Measurements from ENCODE around the gene LGI4. TPM values are rescaled to one million over a fixed set of nuclear protein-coding genes. Genes with fewer than 3 reads are reported as not detected.

LGI4 gene
- total and polyA plus RNA-seq, 4 donors: 0.18 to 1.5 (median 1.1) TPM

DNA sequence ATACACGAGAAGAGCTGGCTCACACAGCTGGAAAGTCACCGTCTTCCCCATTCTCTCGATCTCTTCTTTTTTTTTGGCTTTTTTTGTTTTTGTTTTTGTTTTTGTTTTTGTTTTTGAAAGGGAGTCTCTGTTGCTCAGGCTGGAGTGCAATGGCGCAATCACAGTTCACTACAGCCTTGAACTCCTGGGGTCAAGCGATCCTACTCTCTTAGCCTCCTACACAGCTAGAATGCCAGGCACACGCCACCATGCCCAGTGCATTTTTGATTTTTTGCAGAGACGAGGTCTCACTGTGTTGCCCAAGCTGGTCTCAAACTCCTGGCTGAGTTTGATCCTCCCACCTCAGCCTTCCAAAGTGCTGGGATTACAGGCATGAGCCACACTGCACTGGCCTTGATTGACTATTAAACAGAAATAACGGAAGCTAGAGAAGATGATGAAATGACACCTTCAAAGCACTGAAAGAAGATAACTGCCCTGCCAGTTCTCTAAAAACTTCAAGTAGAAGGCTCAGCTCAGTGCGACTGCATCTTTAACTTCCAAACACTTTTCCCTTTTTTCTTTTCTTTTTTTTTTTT, 15.2 kb downstream of the LGI4 start:
- Histone ChIP-seq H3K4me3 (ENCODE audit: low read depth in 1 of 3, low read length in 3 of 3) (no peak overlapping the region), H3K9me3 (ENCODE audit: control insufficient read depth in 4 of 4, low read length in 3 of 4) (no peaks in the 10 kb centered on the region), H3K27me3 (ENCODE audit: control insufficient read depth in 4 of 4, insufficient read depth in 4 of 4, low read length in 3 of 4) (no peaks in the 10 kb centered on the region), H3K9ac (ENCODE audit: low read depth in 1 of 2, low read length in 2 of 2) (no peak overlapping the region), H3K36me3 (ENCODE audit: control insufficient read depth in 4 of 4, insufficient read depth in 3 of 4, low read depth in 1 of 4, low read length in 3 of 4) (no peaks in the 10 kb centered on the region), H3K27ac (ENCODE audit: low read depth in 1 of 2, low read length in 2 of 2) (no peak overlapping the region), H3K4me1 (ENCODE audit: control insufficient read depth in 4 of 4, insufficient read depth in 4 of 4, low read length in 3 of 4) (peaks cover 2 to 20% (median 15%) of the 10 kb centered on the region in 4 donors)
- WGBS: 74% methylated on average over 9 of the region's 9 CpGs
- no peak for DNase-seq (ENCODE audit: low spot score)
- TF ChIP-seq RXRA (IDR thresholded peaks at IDR 0.05) (peak; percentile 42 to 53), ATF3 (IDR thresholded peaks at IDR 0.05) (no peak), HNF4A (conservative IDR thresholded peaks at IDR 0.05) (peak; percentile 11 to 13)

GRCh38 chr19:35119091-35119490, 15.8 kb downstream of the LGI4 start:
- Histone ChIP-seq H3K4me1 (ENCODE audit: control insufficient read depth in 4 of 4, insufficient read depth in 4 of 4, low read length in 3 of 4) (peaks cover 2 to 19% (median 13%) of the 10 kb centered on the region in 4 donors), H3K9ac (ENCODE audit: low read depth in 1 of 2, low read length in 2 of 2) (no peak overlapping the region), H3K27me3 (ENCODE audit: control insufficient read depth in 4 of 4, insufficient read depth in 4 of 4, low read length in 3 of 4) (no peaks in the 10 kb centered on the region), H3K4me3 (ENCODE audit: low read depth in 1 of 3, low read length in 3 of 3) (no peak overlapping the region), H3K36me3 (ENCODE audit: control insufficient read depth in 4 of 4, insufficient read depth in 3 of 4, low read depth in 1 of 4, low read length in 3 of 4) (no peaks in the 10 kb centered on the region), H3K27ac (ENCODE audit: low read depth in 1 of 2, low read length in 2 of 2) (no peak overlapping the region), H3K9me3 (ENCODE audit: control insufficient read depth in 4 of 4, low read length in 3 of 4) (no peaks in the 10 kb centered on the region)
- no peak for DNase-seq (ENCODE audit: low spot score)
- 78% methylated on average over 14 of the region's 14 CpGs for WGBS
- TF ChIP-seq GABPA (IDR thresholded peaks at IDR 0.05 in 1 of 2, conservative IDR thresholded peaks at IDR 0.05 in 1 of 2): no peak
- TF ChIP-seq, protein P1, sequence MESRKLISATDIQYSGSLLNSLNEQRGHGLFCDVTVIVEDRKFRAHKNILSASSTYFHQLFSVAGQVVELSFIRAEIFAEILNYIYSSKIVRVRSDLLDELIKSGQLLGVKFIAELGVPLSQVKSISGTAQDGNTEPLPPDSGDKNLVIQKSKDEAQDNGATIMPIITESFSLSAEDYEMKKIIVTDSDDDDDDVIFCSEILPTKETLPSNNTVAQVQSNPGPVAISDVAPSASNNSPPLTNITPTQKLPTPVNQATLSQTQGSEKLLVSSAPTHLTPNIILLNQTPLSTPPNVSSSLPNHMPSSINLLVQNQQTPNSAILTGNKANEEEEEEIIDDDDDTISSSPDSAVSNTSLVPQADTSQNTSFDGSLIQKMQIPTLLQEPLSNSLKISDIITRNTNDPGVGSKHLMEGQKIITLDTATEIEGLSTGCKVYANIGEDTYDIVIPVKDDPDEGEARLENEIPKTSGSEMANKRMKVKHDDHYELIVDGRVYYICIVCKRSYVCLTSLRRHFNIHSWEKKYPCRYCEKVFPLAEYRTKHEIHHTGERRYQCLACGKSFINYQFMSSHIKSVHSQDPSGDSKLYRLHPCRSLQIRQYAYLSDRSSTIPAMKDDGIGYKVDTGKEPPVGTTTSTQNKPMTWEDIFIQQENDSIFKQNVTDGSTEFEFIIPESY (IDR thresholded peaks at IDR 0.05): no peak
- TF ChIP-seq FOXA2 (IDR thresholded peaks at IDR 0.05): no peak
- no peak for TF ChIP-seq ATF3 (IDR thresholded peaks at IDR 0.05)
- no peak for TF ChIP-seq RXRA (IDR thresholded peaks at IDR 0.05)
- no peak for TF ChIP-seq MAX (IDR thresholded peaks at IDR 0.05)
- no peak for TF ChIP-seq TAF1 (conservative IDR thresholded peaks at IDR 0.05)
- no peak for TF ChIP-seq HNF4A (conservative IDR thresholded peaks at IDR 0.05)
- no peak for TF ChIP-seq YY1 (IDR thresholded peaks at IDR 0.05)
- no peak for TF ChIP-seq REST (IDR thresholded peaks at IDR 0.05)
- TF ChIP-seq CTCF (IDR thresholded peaks at IDR 0.05; ENCODE audit: low read depth, low read length, missing input control): no peak
